HG03457 (cell line): ENCODE measurements around the gene DIPK1B.

ENCODE experiments used
- ATAC-seq: cut with Tn5 transposase; IDR thresholded peaks from one replicate; pipeline ENCODE4 v1.9.1; 2021; ENCODE audit warnings: moderate number of reproducible peaks; ENCODE audit not compliant: unreplicated experiment

The DIPK1B gene

DNA sequence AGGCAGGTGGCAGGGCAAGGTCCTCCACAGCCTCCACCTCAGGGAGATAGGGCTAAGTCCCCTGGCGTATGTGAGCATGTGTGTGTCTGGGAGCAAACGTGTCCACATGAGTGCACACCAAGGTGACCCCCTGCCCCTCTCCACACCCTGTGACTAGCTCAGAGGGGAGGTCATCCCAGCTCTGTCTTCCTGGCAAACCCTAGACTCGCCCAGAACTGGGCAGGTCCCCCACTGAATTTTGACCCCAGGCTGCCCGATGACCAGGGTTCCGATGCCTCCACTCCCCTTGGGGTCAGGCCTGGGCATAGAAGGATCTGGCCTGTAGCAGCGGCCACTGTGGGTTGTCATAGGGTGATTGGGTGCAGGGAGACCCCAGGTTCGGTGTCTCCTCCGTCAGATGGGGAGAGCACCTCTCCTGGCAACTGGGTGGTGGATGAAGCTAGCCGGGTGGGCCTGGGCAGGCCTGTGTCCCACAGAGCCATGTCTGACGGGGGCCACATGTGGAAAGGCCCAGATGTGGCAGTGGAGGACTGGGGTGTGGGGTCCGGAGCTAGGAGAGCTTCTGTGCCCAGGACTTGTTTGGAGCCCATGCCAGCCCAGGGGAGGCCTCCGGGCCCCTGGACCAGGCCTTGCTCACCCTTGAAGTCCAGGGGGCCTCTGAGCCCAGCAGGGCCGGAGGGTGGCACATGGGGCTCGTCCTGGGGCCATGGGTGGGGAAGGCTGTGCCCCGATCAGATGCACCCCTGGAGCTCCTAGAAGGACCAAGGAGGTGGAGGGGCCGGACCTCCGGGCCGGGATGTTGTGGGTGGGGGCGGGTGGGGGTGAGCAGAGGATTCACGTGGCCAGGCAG lies 6.2 kb downstream of the DIPK1B start:
- no peak for ATAC-seq

DNA sequence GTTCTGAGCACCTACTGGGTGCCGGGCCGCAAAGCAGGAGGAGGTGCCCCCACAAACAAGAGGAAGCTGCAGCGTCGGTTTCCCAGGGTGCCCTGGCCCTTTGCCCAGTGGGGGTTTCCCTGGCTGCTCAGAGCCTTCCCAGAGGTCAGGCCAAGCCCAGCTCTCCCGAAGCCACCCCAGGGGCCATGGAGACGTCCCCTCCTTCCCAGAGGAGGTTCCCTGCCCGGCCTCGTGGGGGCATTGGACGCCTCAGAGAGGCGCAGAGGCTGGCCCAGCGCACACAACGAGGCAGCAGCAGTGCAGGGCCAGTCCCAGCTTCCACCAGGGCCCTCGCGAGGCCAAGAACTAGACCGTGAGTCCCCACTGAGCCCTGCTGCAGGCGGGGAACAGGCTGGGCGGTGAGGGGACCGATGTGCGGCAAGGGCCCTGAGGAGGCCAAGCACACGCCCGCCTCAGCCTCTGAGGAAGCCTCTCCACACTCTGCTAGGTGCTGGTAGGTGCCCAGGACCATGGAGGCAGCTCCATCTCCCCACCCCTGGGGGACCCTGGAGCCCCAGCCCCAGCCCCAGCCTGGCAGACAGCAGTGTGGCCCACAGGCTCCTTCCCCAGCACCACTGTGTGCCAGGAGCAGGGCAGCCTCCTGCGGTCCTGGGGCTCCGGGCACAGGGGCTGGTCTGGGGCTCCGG lies 7.0 kb downstream of the DIPK1B start:
- ATAC-seq, result no peak

DNA sequence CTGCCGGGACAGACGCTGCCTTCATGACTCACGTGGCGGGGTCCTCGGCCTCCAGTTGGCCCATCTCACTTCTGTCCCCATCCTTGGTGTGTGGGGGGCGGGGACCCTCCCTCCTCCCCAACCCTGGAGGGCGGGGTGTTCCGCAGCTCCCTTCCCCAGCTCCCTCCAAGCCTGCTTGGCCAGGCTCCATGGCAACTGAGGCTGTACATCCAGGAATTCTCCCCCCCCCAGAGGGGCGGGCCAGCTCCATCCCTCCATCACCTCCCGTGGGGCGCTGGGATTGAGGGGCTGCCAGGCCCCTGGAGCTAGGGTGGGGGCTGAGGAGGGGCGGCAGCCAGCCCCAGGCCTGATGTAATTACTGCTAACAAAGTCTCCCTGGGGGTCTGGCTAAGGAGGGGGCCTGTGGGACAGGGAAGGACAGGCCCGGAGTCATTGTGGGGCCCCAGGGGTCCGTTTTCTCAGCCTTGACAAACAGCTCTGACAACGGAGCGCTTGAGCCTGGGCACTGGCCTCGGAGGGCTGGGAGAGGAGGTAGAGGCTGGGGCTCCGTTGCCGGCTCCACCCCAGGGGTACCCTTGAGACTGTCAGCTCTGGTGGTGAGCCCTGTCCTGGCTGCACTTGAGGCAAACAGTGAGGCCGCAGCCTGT lies 8.0 kb downstream of the DIPK1B start:
- no peak for ATAC-seq

DNA sequence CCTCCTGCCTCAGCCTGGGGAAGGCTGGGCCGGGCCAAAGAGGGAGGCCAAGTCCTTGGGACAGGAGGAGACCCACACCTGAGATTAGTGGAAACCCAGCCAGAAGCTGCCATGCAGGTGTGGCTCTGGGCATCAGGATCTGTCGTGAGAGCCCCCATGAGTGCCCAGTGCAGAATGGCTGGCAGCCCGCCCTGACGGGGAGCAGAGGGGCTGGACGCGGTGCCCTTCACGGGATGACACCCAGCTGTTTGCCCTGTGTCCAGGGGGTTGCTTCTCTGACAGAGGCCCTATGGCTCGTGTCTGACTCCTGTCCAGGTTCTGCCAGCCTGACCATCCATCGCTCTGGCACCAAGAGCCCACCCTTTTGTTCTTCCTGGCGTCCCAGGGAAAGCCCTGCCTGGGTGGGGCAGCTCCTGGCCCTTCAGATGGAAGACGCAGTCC lies 8.5 kb downstream of the DIPK1B start:
- no peak for ATAC-seq

DNA sequence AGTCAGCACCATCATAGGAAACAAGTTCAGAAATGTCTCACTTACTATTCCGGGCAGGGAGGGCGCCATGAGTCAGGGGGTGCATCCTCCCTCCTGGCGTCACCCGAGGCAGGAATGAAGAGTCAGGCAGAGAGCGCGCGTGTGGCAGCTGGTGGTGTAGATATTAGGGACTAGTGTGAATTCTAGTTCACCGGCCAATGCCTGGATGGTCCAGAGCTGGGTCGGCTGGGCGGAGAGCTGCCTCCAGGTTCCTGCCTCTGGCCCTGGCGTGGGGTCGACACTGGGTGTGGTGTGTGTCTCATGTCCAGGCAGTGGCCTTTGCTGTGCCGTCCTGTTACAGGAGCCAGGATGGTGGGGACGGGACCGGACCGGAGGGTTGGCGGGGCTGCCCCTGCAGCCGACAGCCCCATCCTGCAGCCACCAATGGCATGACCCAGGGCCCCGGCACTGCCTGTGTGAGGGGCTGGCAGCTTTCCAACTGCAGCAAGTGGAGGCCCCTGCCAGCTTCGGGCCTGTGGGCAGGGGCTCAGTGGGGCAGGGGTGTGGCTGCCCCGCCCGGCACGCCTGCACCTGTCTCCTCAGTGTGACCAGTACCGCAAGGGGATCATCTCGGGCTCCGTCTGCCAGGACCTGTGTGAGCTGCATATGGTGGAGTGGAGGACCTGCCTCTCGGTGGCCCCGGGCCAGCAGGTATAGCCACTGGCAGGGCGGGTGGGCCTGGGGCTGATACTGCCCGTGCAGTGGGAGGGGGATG lies 9.1 kb downstream of the DIPK1B start:
- no peak for ATAC-seq

DNA sequence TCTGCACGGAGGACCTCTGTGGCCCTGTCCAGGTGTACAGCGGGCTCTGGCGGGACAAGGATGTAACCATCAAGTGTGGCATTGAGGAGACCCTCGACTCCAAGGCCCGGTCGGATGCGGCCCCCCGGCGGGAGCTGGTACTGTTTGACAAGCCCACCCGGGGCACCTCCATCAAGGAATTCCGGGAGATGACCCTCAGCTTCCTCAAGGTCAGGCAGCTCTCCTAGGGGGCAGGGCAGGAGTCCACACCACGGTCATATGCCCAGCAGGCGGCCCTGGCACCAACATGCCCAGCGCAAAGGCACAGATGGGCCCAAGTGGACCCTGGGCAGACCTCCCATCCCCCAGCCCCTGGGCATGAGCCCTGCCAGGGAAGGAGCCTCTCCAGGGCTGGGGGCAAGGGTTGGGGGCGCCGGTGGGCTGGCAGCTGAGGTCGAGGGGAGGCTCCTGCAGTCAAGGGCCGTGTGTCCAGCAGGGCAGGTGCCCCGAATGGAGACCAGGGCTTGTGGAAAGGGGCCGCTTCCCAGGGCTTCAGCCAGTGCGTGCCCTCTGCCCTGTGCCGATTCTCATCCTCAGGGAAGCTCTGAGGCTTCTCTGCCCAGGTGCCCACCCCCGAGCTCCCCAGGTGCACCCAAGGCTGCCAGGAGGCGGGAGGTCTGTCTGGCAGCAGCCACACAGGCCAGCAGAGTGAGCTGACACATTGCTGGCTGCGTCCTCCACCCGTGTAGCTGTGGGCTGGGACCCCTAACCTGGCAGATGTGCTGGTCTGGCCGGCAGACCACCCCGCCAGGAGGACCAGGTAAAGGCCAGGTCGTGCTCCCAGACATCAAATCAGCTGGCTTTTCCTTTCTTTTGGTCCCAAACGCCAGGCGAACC lies 10.0 kb downstream of the DIPK1B start:
- no peak for ATAC-seq

DNA sequence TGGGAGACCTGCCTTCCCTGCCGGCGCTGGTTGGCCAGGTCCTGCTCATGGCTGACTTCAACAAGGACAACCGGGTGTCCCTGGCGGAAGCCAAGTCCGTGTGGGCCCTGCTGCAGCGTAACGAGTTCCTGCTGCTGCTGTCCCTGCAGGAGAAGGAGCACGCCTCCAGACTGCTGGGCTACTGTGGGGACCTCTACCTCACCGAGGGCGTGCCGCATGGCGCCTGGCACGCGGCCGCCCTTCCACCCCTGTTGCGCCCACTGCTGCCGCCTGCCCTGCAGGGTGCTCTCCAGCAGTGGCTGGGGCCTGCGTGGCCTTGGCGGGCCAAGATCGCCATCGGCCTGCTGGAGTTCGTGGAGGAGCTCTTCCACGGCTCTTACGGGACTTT lies 10.6 kb downstream of the DIPK1B start:
- ATAC-seq, result no peak

DNA sequence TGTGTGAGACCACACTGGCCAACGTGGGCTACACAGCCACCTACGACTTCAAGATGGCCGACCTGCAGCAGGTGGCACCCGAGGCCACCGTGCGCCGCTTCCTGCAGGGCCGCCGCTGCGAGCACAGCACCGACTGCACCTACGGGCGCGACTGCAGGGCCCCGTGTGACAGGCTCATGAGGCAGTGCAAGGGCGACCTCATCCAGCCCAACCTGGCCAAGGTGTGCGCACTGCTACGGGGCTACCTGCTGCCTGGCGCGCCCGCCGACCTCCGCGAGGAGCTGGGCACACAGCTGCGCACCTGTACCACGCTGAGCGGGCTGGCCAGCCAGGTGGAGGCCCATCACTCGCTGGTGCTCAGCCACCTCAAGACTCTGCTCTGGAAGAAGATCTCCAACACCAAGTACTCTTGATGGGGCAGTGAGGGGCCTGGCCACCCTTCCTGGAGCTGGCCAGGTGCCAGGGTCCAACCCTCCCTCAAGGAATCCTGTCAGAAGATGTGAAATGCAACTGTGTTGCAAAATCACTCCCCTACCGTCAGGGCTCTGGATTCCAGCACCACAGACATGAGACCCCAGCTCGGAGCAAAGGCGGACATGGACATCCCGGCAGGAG lies 11.1 kb downstream of the DIPK1B start:
- ATAC-seq, result no peak

DNA sequence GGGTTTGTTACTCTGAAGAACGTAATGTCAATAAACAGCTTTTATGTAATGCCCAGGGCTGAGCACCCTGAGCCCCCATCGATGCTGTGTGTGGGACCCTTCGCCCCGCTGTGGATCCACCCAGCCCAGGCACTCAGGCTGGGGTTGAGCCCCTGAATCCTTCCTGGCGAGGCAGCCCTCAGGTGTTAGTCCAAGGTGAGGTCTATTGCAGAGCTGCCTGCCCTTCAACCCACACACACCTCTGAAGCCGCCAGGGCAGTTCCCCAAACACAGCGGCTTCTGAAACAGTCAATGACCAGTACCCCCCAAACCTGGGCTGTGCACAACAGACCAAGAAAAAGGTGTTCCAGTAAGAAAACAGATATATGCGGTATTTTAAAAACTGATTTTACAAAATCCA lies 11.6 kb downstream of the DIPK1B start:
- ATAC-seq, result no peak

DNA sequence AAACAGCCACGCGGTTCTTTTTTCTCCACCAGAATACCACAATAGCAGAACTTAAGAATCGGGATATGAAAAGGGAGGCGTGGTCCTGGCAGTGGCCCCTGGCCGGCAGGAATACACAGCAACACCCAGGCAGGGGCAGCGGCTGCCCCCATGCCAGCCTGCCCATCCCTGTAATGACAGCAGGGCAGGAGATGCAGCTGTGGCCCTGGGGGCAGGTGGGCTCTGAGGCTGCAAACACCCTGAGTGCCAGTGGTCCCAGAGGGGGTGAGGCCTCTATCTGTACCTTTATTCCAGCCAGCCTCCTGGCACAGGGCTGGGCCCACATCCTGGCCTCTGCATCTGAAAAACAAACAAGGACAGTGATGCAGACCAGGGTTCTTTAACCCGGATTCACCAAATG lies 12.4 kb downstream of the DIPK1B start:
- no peak for ATAC-seq

DNA sequence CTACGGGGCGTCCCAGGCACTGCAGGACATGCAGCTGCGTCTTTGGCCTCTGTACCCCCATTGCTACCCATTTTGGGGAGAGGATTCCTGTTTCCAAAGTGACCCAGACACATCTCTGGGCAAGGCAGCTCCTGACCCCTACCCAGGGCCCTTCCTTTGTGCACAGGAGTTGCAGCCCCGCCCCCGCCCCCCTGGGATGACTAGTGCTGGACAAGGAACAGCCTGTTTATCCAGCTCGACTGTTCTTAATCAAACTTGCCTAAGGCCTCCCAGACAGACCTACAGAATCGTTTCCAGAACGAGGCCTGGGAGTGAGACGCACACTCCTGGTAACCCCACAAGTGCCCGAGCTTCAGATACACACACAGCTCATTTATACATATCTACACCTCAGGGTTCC lies 13.2 kb downstream of the DIPK1B start:
- no peak for ATAC-seq

DNA sequence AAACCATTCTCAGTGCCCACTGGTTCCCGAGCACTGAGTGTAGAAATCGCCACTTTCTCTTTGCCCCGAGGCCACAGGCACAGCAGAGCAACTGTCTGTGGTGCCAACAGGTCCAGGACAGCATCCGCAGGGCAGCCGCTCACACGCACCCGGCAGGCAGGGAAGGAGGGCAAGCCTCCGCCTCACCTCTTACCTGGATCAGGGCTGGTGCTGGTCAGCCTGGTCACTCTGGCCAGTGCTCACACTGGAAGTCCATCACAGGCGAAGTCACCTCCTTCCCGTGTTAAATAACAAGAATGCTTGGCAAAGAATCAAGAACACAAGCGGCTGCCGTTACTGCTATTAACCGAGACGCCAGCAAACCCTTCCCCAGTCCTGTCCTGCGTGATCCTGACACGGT lies 13.7 kb downstream of the DIPK1B start:
- no peak for ATAC-seq

DNA sequence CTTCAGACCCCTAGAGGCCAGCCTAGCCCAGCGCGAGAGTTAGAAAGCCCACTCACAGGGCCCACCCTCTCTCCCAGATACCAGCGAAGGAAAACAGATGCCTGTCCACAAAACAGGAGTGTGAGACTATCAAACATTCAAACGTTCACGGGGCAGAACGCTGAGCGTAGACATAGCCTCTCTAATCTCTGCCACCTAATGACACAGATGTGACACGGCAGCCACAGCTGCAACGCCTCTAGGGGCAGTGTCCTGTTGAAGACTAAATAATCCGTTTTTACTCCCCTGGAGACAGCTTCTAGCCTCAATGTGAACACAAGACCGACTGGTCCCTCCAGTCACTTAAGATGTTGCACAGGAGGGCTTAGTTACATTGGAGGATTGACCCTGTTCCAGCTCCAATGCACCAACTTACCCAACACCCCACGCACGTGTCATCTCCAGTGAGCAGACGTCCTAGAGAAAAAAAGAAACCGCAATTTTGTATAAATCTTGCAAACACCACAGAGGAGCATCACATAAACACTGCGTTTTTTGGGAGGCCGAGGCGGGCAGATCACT lies 14.3 kb downstream of the DIPK1B start:
- no peak for ATAC-seq

DNA sequence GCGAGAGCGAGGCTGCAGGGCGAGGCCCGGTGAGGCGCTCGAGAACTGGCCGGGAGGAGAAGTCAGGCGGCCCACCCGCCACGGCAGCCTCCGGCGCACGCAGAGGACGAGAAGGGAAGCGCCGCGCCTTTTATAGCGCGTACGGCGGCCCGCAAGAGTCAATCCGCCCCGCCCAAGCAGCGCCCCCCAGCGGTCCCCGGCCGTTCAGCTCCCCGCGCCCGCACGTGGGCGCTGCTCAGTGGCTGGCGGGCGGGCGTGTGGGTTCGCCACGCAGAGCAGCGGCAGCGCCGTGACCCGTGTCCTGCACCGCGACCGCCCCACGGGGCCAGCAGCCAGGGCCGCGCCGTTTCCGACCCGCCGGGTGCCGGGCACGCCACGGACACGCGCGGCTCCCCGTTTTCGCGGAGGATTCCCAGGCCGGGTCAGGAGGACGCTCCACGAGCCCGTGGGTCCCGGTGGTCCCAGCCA lies 15.7 kb downstream of the DIPK1B start:
- ATAC-seq, result no peak

DNA sequence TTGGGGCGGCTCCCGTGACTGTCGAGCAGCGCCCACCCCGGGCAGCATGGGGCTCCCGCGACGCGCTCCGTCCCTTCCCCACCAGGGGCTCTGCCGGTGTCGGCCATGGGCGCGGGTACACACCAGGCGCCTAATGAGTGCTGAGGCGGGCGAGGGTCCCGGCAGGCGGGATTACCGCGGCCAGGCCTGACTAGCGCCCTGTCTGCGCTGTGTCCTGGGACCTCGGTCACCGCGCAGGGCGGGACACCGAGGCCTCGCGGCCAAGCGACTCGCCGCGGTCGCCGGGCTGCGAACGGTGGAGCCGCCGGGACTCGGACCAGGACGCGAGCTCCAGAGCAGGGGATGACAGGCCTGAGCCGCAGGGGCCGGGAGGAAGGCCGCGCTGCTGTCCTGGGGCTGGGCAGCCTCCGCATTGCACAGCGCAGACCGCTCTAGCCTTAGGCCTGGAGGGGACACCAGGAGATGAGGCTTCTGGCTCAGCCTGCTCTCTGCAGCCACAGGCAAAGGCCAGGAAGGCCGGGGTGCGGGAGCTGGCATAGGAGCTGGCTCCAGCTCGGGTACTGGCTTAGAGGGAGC lies 16.3 kb downstream of the DIPK1B start:
- no peak for ATAC-seq

DNA sequence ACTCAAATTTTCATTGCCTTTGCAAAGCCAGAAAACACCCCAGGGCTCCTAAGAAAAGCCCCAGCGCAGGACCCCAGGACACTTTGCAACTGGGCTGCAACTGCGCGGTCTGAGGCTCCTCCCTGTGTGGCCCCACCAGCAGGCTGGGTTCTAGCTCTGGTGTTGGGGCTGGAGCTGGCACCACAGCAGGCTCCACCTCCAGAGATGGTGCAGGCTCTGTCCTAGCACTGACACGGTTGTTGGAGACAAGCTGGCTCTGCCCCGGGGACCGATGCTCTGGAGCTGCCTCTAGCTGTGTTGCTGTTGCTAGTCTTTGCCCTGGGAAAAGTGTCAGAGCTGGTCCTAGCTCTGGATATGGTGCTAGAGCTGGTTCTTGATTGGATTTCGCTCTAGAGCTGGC lies 16.8 kb downstream of the DIPK1B start:
- no peak for ATAC-seq

DNA sequence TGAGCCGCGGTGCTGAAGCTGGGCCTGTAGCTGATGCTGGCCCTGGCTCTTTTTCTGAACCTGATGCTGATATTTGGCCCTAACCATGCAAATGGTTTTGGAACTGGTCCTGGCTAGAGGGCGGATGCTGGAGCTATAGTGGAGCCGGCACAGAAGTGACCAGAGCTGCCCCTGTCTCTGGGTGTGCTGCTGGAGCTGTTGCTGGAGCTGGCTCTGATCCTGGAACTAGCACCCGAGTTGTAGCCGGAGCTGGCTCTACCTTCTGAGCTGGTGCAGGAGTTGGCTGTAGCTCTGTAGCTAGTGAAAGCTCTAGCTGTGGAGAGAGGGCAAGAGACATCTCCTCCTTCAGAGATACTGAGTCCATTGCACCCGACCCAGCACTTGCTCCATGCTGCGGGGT lies 17.6 kb downstream of the DIPK1B start:
- no peak for ATAC-seq

DNA sequence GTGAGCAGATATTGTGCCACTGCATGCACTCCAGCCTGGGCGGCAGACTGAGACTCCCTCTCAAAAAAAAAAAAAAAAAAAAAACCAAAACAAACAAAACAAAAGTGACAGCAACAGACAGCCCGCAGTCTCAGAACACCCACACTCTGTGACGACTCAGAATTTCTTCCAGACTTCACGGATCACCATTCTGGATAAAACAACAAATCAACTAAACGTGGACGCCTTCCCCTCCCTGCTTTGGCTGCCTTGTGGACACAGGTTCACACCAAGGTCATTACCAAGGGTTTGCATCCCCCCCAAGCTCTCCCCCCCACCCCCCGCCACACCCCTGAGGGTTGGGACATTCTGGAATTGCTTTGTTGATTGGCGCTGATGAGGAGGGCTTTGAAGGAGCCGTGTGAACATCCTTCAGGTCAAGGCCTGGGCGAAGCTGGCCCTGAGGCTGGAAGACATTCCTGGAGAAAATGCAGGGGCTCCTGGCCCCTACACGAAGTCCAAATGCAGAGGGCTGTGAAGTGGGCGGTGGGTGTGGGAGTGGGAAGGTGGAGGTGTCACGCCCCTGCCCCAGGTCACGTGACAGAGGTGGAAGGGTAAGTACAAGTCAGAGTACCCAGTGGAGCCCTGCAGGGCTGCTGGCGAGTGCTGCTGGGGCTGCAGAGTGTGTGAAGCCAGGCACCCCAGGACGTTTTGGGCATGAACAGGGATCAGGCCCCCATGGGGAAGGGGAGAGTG lies 20.2 kb downstream of the DIPK1B start:
- no peak for ATAC-seq
